ENCODE results near the gene PLA2G2C.
"Not testable (repeated sequence)": the region's sequence is repeated elsewhere in the genome, so short reads cannot be mapped to it uniquely, and the experiment has no call there.

PLA2G2C gene

DNA sequence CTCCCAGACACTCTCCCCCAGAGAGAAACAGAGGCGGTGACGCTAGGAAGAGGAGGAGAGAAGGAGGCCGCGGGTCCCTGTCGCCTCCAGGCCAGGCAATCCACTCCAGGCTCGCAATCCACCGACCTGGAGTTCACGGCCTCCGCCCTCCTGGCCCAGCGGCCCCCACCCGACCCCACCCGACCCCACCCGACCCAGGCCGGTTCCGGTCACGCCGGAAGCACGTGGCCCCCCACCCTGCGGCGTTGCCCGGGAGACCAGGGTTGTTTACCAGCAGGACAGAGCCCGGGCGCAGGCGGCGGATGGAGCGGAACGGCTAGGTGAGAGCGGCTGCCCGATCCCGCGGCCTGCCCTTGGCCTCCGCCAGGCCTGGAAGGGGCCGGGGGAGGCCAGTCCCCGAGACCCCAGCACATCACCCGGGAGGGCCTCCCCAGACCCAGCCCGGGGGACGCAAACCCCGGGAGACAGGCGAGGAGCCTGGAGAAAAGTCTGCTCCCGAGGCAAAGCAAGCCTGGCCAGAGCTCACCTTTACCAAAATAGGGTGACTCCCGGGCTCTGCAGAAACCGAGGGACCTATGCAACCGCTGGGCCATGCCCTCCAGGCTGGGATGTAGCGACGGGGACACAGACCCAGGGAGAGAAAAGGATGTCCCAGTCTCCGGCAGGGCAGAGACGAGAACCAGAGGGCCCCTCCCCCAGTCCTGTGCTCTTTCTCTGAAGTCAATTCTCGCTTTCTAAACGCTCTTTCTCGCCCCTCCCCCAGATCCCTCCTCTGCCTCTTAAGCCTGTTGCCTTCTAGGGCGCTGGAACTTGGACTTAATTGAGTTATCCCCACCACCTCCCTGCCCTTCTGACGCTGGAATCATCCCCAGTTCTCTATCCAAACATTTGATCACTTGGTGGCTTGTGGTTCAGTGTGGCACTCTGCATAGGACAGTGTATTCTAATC is at the start of gene PLA2G2C, which contains the start of gene UBXN10:
Gene PLA2G2C (minus strand): TSS at position 685 of the 949 bp plus-strand sequence. CDS start 9,155 bp downstream, outside the sequence.
Gene UBXN10 (plus strand): TSS at position 263 of the 949 bp plus-strand sequence. CDS start 4,466 bp downstream, outside the sequence.
- DNase-seq, result peak; percentile 88

- DNase-seq, result no peak
Observed at GRCh38 chr1:20234788-20235535, 48.6 kb upstream of the PLA2G2C start.

GRCh38 chr1:20233866-20234265 is 47.5 kb upstream of the PLA2G2C start:
- no peak for DNase-seq

DNA sequence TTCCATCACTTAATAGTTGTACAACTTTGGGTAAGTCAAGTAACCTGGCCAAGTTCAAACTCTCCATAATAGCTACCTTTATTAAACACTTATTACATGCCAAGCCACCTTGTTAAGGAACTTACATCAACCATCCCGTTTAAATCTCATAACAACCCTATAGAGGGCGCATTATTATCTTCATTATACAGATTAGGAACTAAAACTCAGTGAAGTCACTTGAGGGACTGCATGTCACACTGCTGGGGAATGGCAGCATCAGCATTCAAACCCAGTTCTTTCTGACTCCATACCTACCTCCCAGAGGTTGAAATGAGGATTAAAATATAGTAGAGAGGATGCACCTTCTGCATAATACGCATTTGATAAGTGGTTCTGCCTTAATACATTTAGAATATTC is 47.1 kb upstream of the PLA2G2C start:
- DNase-seq, result peak; percentile 68

DNA sequence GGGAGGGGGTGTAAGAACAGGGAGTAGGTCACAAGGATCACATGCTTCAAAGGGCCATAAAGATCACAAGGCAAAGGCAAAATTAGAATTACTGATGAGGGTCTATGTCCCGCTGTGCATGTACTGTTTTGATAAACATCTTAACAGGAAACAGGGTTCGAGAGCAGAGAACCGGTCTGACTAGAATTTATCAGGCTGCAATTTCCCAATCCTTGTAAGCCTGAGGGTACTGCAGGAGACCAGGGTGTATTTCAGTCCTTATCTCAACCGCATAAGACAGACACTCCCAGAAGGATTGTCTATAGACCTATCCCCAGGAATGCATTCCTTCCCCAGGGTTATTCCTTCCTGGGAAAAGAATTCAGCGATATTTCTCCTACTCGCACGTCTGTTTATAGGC is 46.2 kb upstream of the PLA2G2C start:
- not testable (repeated sequence) for DNase-seq

GRCh38 chr1:20229171-20229570 is 42.9 kb upstream of the PLA2G2C start:
- DNase-seq, result no peak

GRCh38 chr1:20228314-20228825 is 42.1 kb upstream of the PLA2G2C start:
- no peak for DNase-seq

- DNase-seq, result no peak
Observed at GRCh38 chr1:20227704-20228103, 41.4 kb upstream of the PLA2G2C start.

DNA sequence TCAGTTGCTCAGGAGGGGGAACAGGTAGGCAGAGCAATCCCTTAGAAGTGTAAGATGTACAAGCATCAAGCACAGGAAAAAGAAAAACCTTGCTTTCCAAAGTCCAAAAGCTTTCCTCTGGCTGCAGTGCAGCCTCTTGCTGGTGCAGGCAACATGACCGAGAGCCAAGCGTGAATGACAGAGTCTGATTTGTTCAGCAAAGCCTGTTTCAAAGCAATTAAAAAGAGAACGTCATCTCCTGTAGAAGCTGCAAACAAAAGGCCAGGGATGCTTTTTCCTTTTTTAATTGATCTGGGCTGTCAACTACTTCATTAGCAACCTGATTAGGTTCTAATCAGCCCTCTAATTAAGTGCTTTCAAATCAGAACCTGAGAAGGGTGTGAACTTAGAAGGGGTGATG is 38.2 kb upstream of the PLA2G2C start:
- DNase-seq, result no peak

DNA sequence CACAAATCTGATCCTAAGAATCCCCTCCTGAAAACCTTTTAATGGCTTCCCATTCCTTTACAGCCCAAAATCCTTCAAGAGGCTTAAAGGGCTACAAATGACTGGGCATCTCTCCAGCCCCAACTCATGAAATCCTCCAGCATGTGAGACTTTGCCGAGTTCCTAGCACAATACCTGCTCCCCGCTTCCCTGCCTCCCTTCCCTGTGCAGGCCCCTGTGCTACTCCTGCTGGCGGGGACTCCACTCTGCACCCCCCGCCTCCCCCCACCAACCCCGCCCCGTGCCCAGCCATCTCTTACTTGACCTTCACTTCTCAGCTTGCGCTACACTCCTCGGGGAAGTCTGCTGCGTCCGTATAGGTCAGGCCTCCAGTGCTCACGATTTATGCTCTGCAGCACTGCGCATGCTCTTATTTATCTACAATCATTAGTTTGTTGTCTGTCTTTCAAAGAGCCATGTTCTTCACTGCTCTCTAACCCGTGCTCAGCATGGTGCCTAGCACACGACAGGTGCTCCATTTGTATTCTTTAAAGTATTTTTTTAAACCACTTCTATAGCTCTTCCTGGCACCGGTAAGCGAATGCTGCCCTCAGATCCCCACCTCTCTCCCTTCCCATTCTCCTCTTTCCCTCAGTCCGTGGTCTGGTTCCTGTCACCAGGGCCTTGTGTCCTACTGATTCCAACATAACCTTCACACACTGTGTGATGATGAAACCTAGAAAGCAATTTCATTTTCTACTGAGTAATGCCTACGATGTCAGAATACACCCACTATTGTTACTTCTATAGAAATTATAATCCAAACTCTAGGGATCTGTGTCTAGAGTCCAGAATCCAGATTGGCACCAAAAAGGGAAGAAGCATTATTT is 37.5 kb upstream of the PLA2G2C start:
- no peak for DNase-seq

GRCh38 chr1:20223106-20223505 is 36.8 kb upstream of the PLA2G2C start:
- DNase-seq, result peak; percentile 34

DNA sequence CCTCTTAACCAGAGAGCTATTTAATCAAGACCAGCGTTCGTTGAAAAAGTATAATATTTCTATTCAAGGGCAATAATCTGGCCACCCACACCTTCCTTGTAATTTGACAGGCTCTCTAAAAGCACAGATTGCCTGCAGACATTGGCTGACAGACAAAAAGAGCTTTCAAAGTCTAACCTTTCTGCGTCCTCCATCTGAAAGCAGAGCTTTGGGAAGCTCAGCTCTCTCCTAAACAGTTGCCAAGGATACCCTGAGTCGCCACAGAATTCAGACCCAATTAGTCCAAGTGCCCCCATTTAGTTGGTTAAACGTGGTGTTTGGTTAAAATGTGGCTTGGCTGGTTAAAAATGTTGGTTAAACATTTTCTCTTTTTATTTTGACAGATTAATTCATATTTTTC is 33.7 kb upstream of the PLA2G2C start:
- no peak for DNase-seq

GRCh38 chr1:20219053-20219452 is 32.7 kb upstream of the PLA2G2C start:
- DNase-seq, result not testable (repeated sequence)

DNA sequence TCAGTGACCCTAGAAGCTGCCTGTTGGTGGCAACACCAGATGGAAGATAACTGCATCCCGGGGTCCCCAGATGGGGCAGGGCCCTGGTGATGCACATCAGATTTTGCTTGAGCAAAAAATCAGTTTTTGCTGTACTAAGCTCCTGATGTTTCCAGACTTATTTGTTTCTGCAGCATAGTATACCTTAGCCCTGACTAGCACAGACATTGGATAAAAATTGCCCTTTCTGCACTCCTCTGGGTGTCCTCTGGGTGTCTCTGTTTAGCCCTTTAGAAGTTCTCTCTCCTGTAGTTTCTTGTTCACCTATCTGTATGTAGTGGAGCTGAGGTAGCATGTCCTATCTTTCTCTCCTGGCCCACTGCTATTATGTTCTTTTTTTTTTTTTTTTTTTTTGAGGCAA is 30.3 kb upstream of the PLA2G2C start:
- peak; percentile 76 for DNase-seq

DNA sequence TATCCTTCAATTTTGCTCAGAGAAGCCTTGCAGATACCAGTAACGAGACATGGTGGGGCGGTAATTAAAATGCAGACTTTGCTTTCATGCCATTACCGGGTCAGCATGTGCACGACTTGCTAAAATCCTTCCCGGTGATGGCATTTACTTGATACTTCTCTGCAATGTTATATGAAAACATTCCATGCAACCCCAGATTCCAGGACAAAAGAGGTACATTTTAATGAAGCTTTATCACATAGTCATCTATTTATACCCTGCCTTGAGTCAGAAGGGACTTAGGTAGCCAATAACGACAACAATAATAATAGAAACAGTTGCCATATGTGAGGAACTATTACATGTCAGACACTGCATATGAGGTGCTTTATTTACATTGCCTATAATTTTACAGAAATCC is 29.4 kb upstream of the PLA2G2C start:
- DNase-seq, result no peak

DNA sequence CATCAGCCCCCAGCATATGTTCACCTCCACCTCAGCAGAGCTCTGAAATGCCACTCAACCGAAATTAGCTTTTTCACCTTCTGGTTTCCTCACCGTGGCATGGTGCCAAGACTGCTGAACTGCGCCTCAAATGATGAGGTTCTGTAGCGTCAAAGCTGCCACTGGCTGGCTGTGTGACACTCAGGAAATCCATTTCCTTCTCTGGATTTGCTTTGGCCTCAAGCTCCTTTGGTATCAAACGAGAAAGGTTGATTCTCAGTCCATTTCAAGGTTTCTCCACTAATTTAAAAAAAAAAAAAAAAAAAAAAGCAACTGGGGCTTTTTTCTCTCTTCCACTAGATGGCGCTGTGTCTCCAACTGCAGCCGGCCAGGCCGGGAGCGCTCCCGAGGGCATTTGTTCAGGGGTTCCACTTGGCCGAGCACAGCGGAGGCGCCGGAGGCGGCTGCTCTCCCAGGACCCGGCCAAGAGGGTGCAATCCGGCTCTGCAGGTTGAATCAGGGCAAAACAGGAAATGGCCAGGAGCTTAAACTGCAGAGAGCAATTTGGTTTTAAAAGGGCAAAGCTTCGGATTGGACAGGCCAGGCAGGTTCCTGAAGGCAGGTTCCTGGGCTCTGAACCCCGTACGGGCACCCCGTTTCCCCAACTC is 26.5 kb upstream of the PLA2G2C start:
- DNase-seq, result peak; percentile 84

- DNase-seq, result no peak
Observed at GRCh38 chr1:20212085-20212684, 25.9 kb upstream of the PLA2G2C start.

- DNase-seq, result no peak
Observed at GRCh38 chr1:20211511-20211931, 25.2 kb upstream of the PLA2G2C start.

- DNase-seq, result no peak
Observed at GRCh38 chr1:20210736-20211460, 24.6 kb upstream of the PLA2G2C start.

GRCh38 chr1:20209471-20209870 is 23.2 kb upstream of the PLA2G2C start:
- DNase-seq, result no peak

GRCh38 chr1:20207546-20207945 is 21.2 kb upstream of the PLA2G2C start:
- no peak for DNase-seq
